HEK293T (cell line): ENCODE measurements around the gene KRT84.

Experiments
- ARNT ChIP-seq: fragments of 450-650 bp; IDR thresholded peaks from 2 replicates; pipeline ENCODE4 v1.6.1; 2017; ENCODE audit warnings: mild to moderate bottlenecking
- BHLHE40 ChIP-seq: fragments of 450-650 bp; IDR thresholded peaks from 2 replicates; pipeline ENCODE4 v1.6.1; 2016; ENCODE audit warnings: mild to moderate bottlenecking, moderate library complexity, borderline replicate concordance
- ELF4 ChIP-seq: fragments of 450-650 bp; IDR thresholded peaks from 2 replicates; pipeline ENCODE4 v1.6.1; 2017; ENCODE audit warnings: antibody characterized with exemption
- FOXA1 ChIP-seq: fragments of 450-650 bp; IDR thresholded peaks from 2 replicates; pipeline ENCODE4 v1.6.1; 2016; ENCODE audit warnings: mild to moderate bottlenecking
- FOXK2 ChIP-seq: fragments of 450-650 bp; IDR thresholded peaks from 2 replicates; pipeline ENCODE4 v1.6.1; 2016; ENCODE audit warnings: mild to moderate bottlenecking
- FOXM1 ChIP-seq: fragments of 450-650 bp; IDR thresholded peaks from 2 replicates; pipeline ENCODE4 v1.6.1; 2017; ENCODE audit warnings: mild to moderate bottlenecking, borderline replicate concordance
- HDGF ChIP-seq: fragments of 450-650 bp; IDR thresholded peaks from 2 replicates; pipeline ENCODE4 v1.6.1; 2017; ENCODE audit warnings: antibody characterized with exemption, borderline replicate concordance
- LEF1 ChIP-seq: fragments of 450-650 bp; IDR thresholded peaks from 2 replicates; pipeline ENCODE4 v1.6.1; 2017; ENCODE audit warnings: mild to moderate bottlenecking, borderline replicate concordance
- SP1 ChIP-seq: fragments of 450-650 bp; IDR thresholded peaks from 2 replicates; pipeline ENCODE4 v1.6.1; 2017
- TARDBP ChIP-seq: fragments of 450-650 bp; IDR thresholded peaks from 2 replicates; pipeline ENCODE4 v1.6.1; 2016
- ZNF384 ChIP-seq: fragments of 450-650 bp; IDR thresholded peaks from 2 replicates; pipeline ENCODE4 v1.6.1; 2016
- TF ChIP-seq, protein P1 (sequence below): fragments of 450-650 bp; IDR thresholded peaks from 2 replicates; pipeline ENCODE4 v1.6.1; 2016

DNA sequence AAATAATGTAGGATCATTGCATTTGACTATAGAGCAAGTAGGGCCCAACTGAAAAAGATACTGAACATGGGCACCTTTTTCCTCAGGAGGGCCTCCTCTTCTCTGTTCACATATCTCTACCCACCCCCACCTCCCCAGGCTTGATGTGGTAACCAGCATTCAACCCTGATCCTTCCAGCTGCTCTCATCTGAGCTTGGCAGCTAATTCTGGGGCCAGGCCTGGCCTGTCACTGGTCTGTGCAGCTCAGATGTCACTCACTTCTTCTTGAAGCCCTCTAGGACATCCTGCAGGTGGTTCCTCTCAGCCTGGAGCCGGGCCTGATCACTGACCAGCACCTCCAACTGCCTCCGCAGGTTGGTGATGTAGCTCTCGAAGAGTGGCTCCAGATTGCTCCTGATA lies 2.1 kb downstream of the KRT84 start:
- TF ChIP-seq ARNT (no peak), LEF1 (no peak), HDGF (no peak), BHLHE40 (no peak), ELF4 (no peak), TARDBP (no peak), FOXK2 (no peak), FOXA1 (no peak), FOXM1 (no peak), ZNF384 (no peak), SP1 (no peak)
- TF ChIP-seq, protein P1, sequence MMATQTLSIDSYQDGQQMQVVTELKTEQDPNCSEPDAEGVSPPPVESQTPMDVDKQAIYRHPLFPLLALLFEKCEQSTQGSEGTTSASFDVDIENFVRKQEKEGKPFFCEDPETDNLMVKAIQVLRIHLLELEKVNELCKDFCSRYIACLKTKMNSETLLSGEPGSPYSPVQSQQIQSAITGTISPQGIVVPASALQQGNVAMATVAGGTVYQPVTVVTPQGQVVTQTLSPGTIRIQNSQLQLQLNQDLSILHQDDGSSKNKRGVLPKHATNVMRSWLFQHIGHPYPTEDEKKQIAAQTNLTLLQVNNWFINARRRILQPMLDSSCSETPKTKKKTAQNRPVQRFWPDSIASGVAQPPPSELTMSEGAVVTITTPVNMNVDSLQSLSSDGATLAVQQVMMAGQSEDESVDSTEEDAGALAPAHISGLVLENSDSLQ: no peak
